ENCODE data around the gene SLBP.

The SLBP gene

GRCh38 chr4:1648962-1649361, 63.2 kb downstream of the SLBP start:
- H2AFZ ChIP-seq (ENCODE audit: low read depth, low read length, severe bottlenecking) = no peak overlapping the region
- no peak overlapping the region for H3K27ac ChIP-seq (ENCODE audit: low read depth, low read length)
- no peak overlapping the region for H3K9ac ChIP-seq (ENCODE audit: low read length)
- TF ChIP-seq CTCF (IDR thresholded peaks at IDR 0.05; ENCODE audit: insufficient read depth, low read length, poor library complexity, severe bottlenecking) (no peak), EZH2phosphoT487 (conservative IDR thresholded peaks at IDR 0.05; ENCODE audit: low read length) (no peak)
- H3K9me3 ChIP-seq (ENCODE audit: insufficient read depth, low read length) = no peaks in the 10 kb centered on the region
- no peaks in the 10 kb centered on the region for H3K36me3 ChIP-seq (ENCODE audit: low read length)
- no peaks in the 10 kb centered on the region for H3K79me2 ChIP-seq (ENCODE audit: insufficient read depth, low read length)
- H3K4me2 ChIP-seq (ENCODE audit: low read depth, low read length, poor library complexity, severe bottlenecking) = no peak overlapping the region
- no peaks in the 10 kb centered on the region for H3F3A ChIP-seq (ENCODE audit: insufficient read depth)
- H3K27me3 ChIP-seq (ENCODE audit: low read length) = no peaks in the 10 kb centered on the region
- no peaks in the 10 kb centered on the region for H3K9me2 ChIP-seq (replicated peaks; ENCODE audit: insufficient read depth, low read length)
- no peaks in the 10 kb centered on the region for H4K20me1 ChIP-seq (ENCODE audit: low read depth, low read length)
- no peak overlapping the region for H3K4me3 ChIP-seq (ENCODE audit: insufficient read depth, low read length, poor library complexity, severe bottlenecking)

GRCh38 chr4:1647432-1647831, 64.7 kb downstream of the SLBP start:
- no peak overlapping the region for H3K4me3 ChIP-seq (ENCODE audit: insufficient read depth, low read length, poor library complexity, severe bottlenecking)
- no peak overlapping the region for H3K9ac ChIP-seq (ENCODE audit: low read length)
- H4K20me1 ChIP-seq (ENCODE audit: low read depth, low read length) = no peaks in the 10 kb centered on the region
- no peaks in the 10 kb centered on the region for H3F3A ChIP-seq (ENCODE audit: insufficient read depth)
- no peaks in the 10 kb centered on the region for H3K79me2 ChIP-seq (ENCODE audit: insufficient read depth, low read length)
- H3K9me2 ChIP-seq (replicated peaks; ENCODE audit: insufficient read depth, low read length) = no peaks in the 10 kb centered on the region
- H3K27ac ChIP-seq (ENCODE audit: low read depth, low read length) = no peak overlapping the region
- TF ChIP-seq CTCF (IDR thresholded peaks at IDR 0.05; ENCODE audit: insufficient read depth, low read length, poor library complexity, severe bottlenecking) (no peak), EZH2phosphoT487 (conservative IDR thresholded peaks at IDR 0.05; ENCODE audit: low read length) (no peak)
- no peaks in the 10 kb centered on the region for H3K27me3 ChIP-seq (ENCODE audit: low read length)
- no peak overlapping the region for H3K4me2 ChIP-seq (ENCODE audit: low read depth, low read length, poor library complexity, severe bottlenecking)
- H3K36me3 ChIP-seq (ENCODE audit: low read length) = no peaks in the 10 kb centered on the region
- H2AFZ ChIP-seq (ENCODE audit: low read depth, low read length, severe bottlenecking) = no peak overlapping the region
- H3K9me3 ChIP-seq (ENCODE audit: insufficient read depth, low read length) = no peaks in the 10 kb centered on the region

- Histone ChIP-seq H3K9me2 (replicated peaks; ENCODE audit: insufficient read depth, low read length) (no peaks in the 10 kb centered on the region), H3K27me3 (ENCODE audit: low read length) (no peaks in the 10 kb centered on the region), H3K4me3 (ENCODE audit: insufficient read depth, low read length, poor library complexity, severe bottlenecking) (no peak overlapping the region), H2AFZ (ENCODE audit: low read depth, low read length, severe bottlenecking) (no peak overlapping the region), H3K9me3 (ENCODE audit: insufficient read depth, low read length) (no peaks in the 10 kb centered on the region), H3K79me2 (ENCODE audit: insufficient read depth, low read length) (no peaks in the 10 kb centered on the region), H3K9ac (ENCODE audit: low read length) (no peak overlapping the region), H3F3A (ENCODE audit: insufficient read depth) (no peaks in the 10 kb centered on the region), H3K27ac (ENCODE audit: low read depth, low read length) (no peak overlapping the region), H3K36me3 (ENCODE audit: low read length) (no peaks in the 10 kb centered on the region), H4K20me1 (ENCODE audit: low read depth, low read length) (no peaks in the 10 kb centered on the region), H3K4me2 (ENCODE audit: low read depth, low read length, poor library complexity, severe bottlenecking) (no peak overlapping the region)
- TF ChIP-seq EZH2phosphoT487 (conservative IDR thresholded peaks at IDR 0.05; ENCODE audit: low read length) = no peak
- no peak for TF ChIP-seq CTCF (IDR thresholded peaks at IDR 0.05; ENCODE audit: insufficient read depth, low read length, poor library complexity, severe bottlenecking)
Measured at GRCh38 chr4:1646690-1647089, 65.4 kb downstream of the SLBP start.
